Sigmoid colon (tissue), 7 donors: ENCODE data around the gene SPINK2. TPM values are rescaled to one million over a fixed set of nuclear protein-coding genes. Genes with fewer than 3 reads are reported as not detected.

ENCODE experiments used
- DNase-seq: peaks from one replicate; pipeline ENCODE4 v3.0.0-alpha.2; 2019
- H3K27ac ChIP-seq, 4 donors: fragments of 200-600 bp; sonication (generic); one replicate each; pipeline ENCODE4 v1.5.1; 2016 to 2019; ENCODE audit warnings: mild to moderate bottlenecking in 1 of 4
- H3K27me3 ChIP-seq, 3 donors: fragments of 200-600 bp; sonication (generic); one replicate each; pipeline ENCODE4 v1.5.1; 2019; ENCODE audit warnings: mild to moderate bottlenecking in 1 of 3
- H3K36me3 ChIP-seq, 4 donors: fragments of 200-600 bp; sonication (generic); one replicate each; pipeline ENCODE4 v1.5.1; 2016 to 2019
- H3K4me1 ChIP-seq, 4 donors: fragments of 200-600 bp; sonication (generic); one replicate each; pipeline ENCODE4 v1.5.1; 2017 to 2019
- H3K4me3 ChIP-seq, 4 donors: fragments of 200-600 bp; sonication (generic); one replicate each; pipeline ENCODE4 v1.5.1; 2017 to 2019; ENCODE audit warnings: mild to moderate bottlenecking in 2 of 4, moderate library complexity in 1 of 4
- H3K9me3 ChIP-seq, 4 donors: fragments of 200-600 bp in 3 of 4; sonication (generic) in 3 of 4; one replicate each; pipeline versions ENCODE4 v1.5.1 to v1.6.1; 2013 to 2019
- EP300 ChIP-seq, 4 donors: sonication (generic); formaldehyde crosslinking; IDR thresholded peaks; one replicate each; pipeline ENCODE4 v1.6.1; 2017; ENCODE audit warnings: antibody characterized with exemption in 4 of 4
- POLR2A ChIP-seq, 2 donors: fragments of 450-650 bp; IDR thresholded peaks; one replicate each; pipeline ENCODE4 v1.6.1; 2016; ENCODE audit warnings: antibody characterized with exemption in 2 of 2, mild to moderate bottlenecking in 2 of 2, moderate library complexity in 2 of 2
- POLR2AphosphoS5 ChIP-seq, 4 donors: sonication (generic); formaldehyde crosslinking; IDR thresholded peaks; one replicate each; pipeline ENCODE4 v1.6.1; 2017; ENCODE audit warnings: antibody characterized with exemption in 4 of 4
- WGBS, 2 donors: extraction: QIAGEN DNeasy Blood & Tissue Kit; methylation state at CpG; one replicate each; pipeline ENCODE4 v1.1.7; 2013; 5-methylcytosine and 5-hydroxymethylcytosine counted together
- intact Hi-C: fragments of 100-400 bp; cut with DNase I; formaldehyde crosslinking; loops from one replicate; pipeline ENCODE4 v1.15.1; 2023
- polyA plus RNA-seq, 3 donors: library from polyadenylated mRNA; stranded (reverse); fragments of 200-250 nt; gene quantifications; one replicate each; pipeline ENCODE4 v1.2.3, GENCODE V29; 2013
- total RNA-seq, 4 donors: library from RNA; depleted of rRNA; stranded (reverse); fragments of >200 nt; gene quantifications; one replicate each; pipeline ENCODE4 v1.1.0, GENCODE V29; 2016
- TF ChIP-seq, protein P1 (sequence below), 4 experiments: fragments of 450-650 bp in 3 of 4; fragments of 200-600 bp in 1 of 4; IDR thresholded peaks; one replicate each; pipeline ENCODE4 v1.5.1; 2016 to 2019; ENCODE audit warnings: antibody characterized with exemption in 4 of 4, mild to moderate bottlenecking in 3 of 4, moderate library complexity in 2 of 4
- donor health status: healthy with polysubstance abuse.
- donor health status: Bipolar disorder and iron deficiency.
- donor health status: healthy.

Gene SPINK2
- total and polyA plus RNA-seq, 7 donors = 0.99 to 4.6 TPM; not detected in 5

- H3K27ac ChIP-seq = no peak overlapping the region
- no peak for DNase-seq
- no peak for TF ChIP-seq EP300 (IDR thresholded peaks at IDR 0.05)
- TF ChIP-seq, protein P1, sequence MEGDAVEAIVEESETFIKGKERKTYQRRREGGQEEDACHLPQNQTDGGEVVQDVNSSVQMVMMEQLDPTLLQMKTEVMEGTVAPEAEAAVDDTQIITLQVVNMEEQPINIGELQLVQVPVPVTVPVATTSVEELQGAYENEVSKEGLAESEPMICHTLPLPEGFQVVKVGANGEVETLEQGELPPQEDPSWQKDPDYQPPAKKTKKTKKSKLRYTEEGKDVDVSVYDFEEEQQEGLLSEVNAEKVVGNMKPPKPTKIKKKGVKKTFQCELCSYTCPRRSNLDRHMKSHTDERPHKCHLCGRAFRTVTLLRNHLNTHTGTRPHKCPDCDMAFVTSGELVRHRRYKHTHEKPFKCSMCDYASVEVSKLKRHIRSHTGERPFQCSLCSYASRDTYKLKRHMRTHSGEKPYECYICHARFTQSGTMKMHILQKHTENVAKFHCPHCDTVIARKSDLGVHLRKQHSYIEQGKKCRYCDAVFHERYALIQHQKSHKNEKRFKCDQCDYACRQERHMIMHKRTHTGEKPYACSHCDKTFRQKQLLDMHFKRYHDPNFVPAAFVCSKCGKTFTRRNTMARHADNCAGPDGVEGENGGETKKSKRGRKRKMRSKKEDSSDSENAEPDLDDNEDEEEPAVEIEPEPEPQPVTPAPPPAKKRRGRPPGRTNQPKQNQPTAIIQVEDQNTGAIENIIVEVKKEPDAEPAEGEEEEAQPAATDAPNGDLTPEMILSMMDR (IDR thresholded peaks at IDR 0.05) = no peak
- no peak overlapping the region for H3K4me3 ChIP-seq
- H3K36me3 ChIP-seq = no peaks in the 10 kb centered on the region
- no peaks in the 10 kb centered on the region for H3K9me3 ChIP-seq
- no peaks in the 10 kb centered on the region for H3K27me3 ChIP-seq
- H3K4me1 ChIP-seq = no peaks in the 10 kb centered on the region
- WGBS, 2 donors = 87 to 88% methylated on average over 4 of the region's 4 CpGs
- intact Hi-C loops = no loop called here
Measured at GRCh38 chr4:56844802-56845580, 23.5 kb upstream of the SPINK2 start.

GRCh38 chr4:56843421-56843899, 22.0 kb upstream of the SPINK2 start:
- Histone ChIP-seq H3K27me3 (no peaks in the 10 kb centered on the region), H3K4me3 (no peak overlapping the region), H3K9me3 (no peaks in the 10 kb centered on the region), H3K36me3 (no peaks in the 10 kb centered on the region), H3K4me1 (no peaks in the 10 kb centered on the region), H3K27ac (no peak overlapping the region)
- TF ChIP-seq, protein P1 (IDR thresholded peaks at IDR 0.05) = no peak
- TF ChIP-seq EP300 (IDR thresholded peaks at IDR 0.05) (no peak), POLR2AphosphoS5 (IDR thresholded peaks at IDR 0.05) (no peak), POLR2A (IDR thresholded peaks at IDR 0.05) (no peak)
- WGBS, 2 donors = 68 to 79% methylated on average over 13 of the region's 13 CpGs
- no peak for DNase-seq
- intact Hi-C loops = no loop called here

- H3K27me3 ChIP-seq = no peaks in the 10 kb centered on the region
- H3K4me3 ChIP-seq = no peak overlapping the region
- H3K36me3 ChIP-seq = no peaks in the 10 kb centered on the region
- peaks cover 0 to 7% (median 0%) of the 10 kb centered on the region in 4 donors for H3K4me1 ChIP-seq
- WGBS, 2 donors = 95 to 100% methylated on average over 2 of the region's 2 CpGs
- H3K27ac ChIP-seq = no peak overlapping the region
- DNase-seq = no peak
- no peak for TF ChIP-seq POLR2A (IDR thresholded peaks at IDR 0.05)
- TF ChIP-seq EP300 (IDR thresholded peaks at IDR 0.05) = no peak
- TF ChIP-seq POLR2AphosphoS5 (IDR thresholded peaks at IDR 0.05) = no peak
- TF ChIP-seq, protein P1 (IDR thresholded peaks at IDR 0.05) = no peak
- no peaks in the 10 kb centered on the region for H3K9me3 ChIP-seq
- intact Hi-C loops = no loop called here
Measured at GRCh38 chr4:56840559-56840958, 19.1 kb upstream of the SPINK2 start.

GRCh38 chr4:56828784-56829535, 7.5 kb upstream of the SPINK2 start:
- WGBS, 2 donors = 89 to 91% methylated on average over 1 of the region's 1 CpG
- intact Hi-C loops = no loop called here
- Histone ChIP-seq H3K4me3 (no peak overlapping the region), H3K27me3 (no peaks in the 10 kb centered on the region), H3K4me1 (no peaks in the 10 kb centered on the region), H3K9me3 (no peaks in the 10 kb centered on the region), H3K27ac (no peak overlapping the region), H3K36me3 (no peaks in the 10 kb centered on the region)
- DNase-seq = no peak
- TF ChIP-seq EP300 (IDR thresholded peaks at IDR 0.05) = no peak

DNA sequence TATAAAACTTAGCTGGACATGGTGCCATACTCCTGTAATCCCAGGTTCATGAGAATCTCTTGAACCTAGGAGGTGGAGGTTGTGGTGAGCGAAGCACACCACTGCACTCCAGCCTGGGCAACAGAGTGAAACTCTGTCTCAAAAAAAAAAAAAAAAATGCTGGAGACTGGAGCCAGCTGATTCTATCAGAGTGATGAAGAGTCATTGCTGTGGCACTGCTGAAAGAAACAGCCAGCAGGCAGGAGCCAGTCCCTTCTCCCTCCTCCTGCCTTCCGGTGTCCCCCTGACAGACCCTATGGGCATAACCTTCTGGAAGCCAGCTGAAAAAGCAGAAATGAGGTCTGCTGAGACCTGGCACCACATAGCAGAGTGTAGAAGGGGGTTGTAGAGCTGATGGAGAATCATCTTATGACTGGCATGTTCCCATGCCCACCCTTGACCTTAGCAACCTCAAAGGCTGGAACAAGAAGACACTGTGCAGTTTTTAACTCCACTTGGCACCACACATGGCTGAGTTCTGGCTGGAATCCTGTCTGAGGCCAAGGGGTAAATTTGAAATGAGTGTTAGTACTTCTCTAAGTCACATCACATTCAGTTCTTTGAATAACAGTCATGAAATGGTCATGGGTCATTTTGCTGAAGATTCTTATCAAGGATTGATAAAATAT, 2.6 kb upstream of the SPINK2 start:
- TF ChIP-seq EP300 (IDR thresholded peaks at IDR 0.05) (no peak), POLR2A (IDR thresholded peaks at IDR 0.05) (no peak), POLR2AphosphoS5 (IDR thresholded peaks at IDR 0.05) (no peak)
- TF ChIP-seq, protein P1 (IDR thresholded peaks at IDR 0.05) = no peak
- no peak overlapping the region for H3K4me3 ChIP-seq
- intact Hi-C loops = no loop called here
- H3K27me3 ChIP-seq = peaks cover 10 to 35% (median 12%) of the 10 kb centered on the region in 3 donors
- DNase-seq = no peak
- peaks cover 0 to 9% (median 7%) of the 10 kb centered on the region in 4 donors for H3K4me1 ChIP-seq
- H3K27ac ChIP-seq = no peak overlapping the region
- no peaks in the 10 kb centered on the region for H3K9me3 ChIP-seq
- 77 to 98% methylated on average over 2 of the region's 2 CpGs for WGBS, 2 donors
- no peaks in the 10 kb centered on the region for H3K36me3 ChIP-seq
